SK-N-MC (cell line): ENCODE measurements around the gene TNFRSF21.

ENCODE experiments used
- EZH2 ChIP-seq: fragments of 200-600 bp; sonication (generic); IDR thresholded peaks from one replicate; pipeline ENCODE4 v1.6.1; 2017; ENCODE audit warnings: antibody characterized with exemption
- POLR2AphosphoS5 ChIP-seq: IDR thresholded peaks from 2 replicates; pipeline ENCODE4 v1.6.1; 2012; ENCODE audit warnings: mild to moderate bottlenecking, low read depth, low read length, borderline replicate concordance

- TF ChIP-seq EZH2 (no peak), POLR2AphosphoS5 (no peak)
Measured at GRCh38 chr6:47357827-47358226, 48.1 kb upstream of the TNFRSF21 start.
